ENCODE data around the gene DAP3. TPM values are rescaled to one million over a fixed set of nuclear protein-coding genes. Genes with fewer than 3 reads are reported as not detected.
A peak's percentile ranks its signal among the peaks of the same experiment; 100 is the strongest.

Gene DAP3
- total and polyA plus RNA-seq, 9 of the 15 experiments (the other 6 are each of a cell fraction or from before 2014, with no cell fraction given) = 155 to 484 (median 298) TPM

DNA sequence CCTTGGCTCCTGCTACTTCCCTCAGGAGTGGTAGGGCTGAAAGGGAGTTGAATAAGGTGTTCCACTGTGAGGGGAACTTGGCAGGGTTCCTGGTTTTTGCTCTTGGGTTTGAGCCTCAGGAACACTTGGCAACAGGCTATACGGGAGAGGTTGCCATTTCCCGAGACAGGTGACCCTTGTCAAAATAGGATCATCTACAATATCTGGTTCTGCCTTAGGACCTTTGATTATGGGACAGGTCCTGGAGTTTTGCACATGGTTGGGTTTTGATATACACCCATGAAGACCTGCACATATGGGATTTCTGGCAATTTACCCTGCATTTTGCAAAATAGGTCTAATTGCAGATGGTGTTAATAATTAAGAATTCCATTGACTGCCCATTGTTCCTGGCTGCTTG lies 31.4 kb upstream of the DAP3 start (continued):
- TF ChIP-seq, protein P1, sequence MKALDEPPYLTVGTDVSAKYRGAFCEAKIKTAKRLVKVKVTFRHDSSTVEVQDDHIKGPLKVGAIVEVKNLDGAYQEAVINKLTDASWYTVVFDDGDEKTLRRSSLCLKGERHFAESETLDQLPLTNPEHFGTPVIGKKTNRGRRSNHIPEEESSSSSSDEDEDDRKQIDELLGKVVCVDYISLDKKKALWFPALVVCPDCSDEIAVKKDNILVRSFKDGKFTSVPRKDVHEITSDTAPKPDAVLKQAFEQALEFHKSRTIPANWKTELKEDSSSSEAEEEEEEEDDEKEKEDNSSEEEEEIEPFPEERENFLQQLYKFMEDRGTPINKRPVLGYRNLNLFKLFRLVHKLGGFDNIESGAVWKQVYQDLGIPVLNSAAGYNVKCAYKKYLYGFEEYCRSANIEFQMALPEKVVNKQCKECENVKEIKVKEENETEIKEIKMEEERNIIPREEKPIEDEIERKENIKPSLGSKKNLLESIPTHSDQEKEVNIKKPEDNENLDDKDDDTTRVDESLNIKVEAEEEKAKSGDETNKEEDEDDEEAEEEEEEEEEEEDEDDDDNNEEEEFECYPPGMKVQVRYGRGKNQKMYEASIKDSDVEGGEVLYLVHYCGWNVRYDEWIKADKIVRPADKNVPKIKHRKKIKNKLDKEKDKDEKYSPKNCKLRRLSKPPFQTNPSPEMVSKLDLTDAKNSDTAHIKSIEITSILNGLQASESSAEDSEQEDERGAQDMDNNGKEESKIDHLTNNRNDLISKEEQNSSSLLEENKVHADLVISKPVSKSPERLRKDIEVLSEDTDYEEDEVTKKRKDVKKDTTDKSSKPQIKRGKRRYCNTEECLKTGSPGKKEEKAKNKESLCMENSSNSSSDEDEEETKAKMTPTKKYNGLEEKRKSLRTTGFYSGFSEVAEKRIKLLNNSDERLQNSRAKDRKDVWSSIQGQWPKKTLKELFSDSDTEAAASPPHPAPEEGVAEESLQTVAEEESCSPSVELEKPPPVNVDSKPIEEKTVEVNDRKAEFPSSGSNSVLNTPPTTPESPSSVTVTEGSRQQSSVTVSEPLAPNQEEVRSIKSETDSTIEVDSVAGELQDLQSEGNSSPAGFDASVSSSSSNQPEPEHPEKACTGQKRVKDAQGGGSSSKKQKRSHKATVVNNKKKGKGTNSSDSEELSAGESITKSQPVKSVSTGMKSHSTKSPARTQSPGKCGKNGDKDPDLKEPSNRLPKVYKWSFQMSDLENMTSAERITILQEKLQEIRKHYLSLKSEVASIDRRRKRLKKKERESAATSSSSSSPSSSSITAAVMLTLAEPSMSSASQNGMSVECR (CRISPR knock-in tag; IDR thresholded peaks at IDR 0.05) = no peak
- TF ChIP-seq BMI1 (IDR thresholded peaks at IDR 0.05; ENCODE audit: low read length) = no peak
- TF ChIP-seq PRPF4 (IDR thresholded peaks at IDR 0.05; ENCODE audit: insufficient read depth, low read depth, low read length, poor library complexity, severe bottlenecking) = no peak
- TF ChIP-seq NFIC (IDR thresholded peaks at IDR 0.05) = 0 out of 2 replicates have a peak, but pooled peaks have one; percentile 10
- TF ChIP-seq, protein P2, sequence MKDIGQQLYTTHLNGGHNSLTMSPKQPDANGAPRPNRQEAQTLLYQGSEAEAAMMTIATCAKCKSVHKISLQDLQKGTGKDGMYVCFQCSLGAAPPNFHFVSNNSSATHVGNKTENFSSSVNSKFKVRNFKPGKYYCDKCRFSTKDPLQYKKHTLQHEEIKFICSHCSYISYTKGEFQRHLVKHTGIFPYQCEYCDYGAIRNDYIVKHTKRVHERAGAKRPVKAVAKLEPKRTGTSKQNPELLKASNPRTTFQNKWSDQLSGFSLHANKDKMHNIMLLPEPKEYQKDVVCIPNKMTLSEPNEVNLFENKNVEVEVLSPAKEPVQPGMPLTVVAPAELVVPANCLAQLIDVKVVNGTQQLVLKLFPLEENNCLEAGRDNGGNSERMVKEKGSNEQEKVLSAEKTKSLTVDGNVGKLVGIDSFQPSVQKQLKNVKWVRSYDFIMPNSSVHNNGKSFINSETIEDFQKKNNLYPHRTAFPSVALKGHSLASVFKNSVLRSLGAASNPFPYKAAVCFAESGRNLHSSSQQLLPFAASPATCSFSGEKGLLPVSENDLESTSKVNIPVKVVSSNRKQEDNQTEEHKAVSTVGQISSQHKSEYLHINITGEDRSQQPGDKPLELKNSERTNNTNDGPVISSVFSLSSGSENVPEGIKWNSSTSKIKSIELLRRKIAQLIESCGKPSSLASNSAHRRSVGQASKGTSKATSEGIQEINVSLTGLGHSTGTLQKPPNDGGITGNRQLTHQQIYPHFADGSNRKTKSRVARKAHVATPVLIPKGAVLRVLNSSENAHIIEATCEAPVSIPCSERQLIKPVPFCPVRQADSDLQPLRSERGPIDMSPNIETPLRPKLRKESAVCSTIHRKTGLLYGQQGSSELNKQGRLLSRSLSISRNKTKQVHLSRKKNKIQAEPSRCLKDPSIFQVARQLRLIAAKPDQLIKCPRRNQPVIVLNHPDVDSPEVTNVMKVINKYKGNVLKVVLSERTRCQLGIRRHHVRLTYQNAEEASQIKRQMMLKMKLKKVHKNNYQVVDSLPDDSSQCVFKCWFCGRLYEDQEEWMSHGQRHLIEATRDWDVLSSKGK (CRISPR knock-in tag; IDR thresholded peaks at IDR 0.05) = no peak
- TF ChIP-seq RUNX1 (IDR thresholded peaks at IDR 0.05; ENCODE audit: low read depth) = no peak
- no peak for TF ChIP-seq ARID2 (IDR thresholded peaks at IDR 0.05)
- TF ChIP-seq FOSL1 (tag; conservative IDR thresholded peaks at IDR 0.05) = no peak
- TF ChIP-seq TAF15 (IDR thresholded peaks at IDR 0.05; ENCODE audit: low read depth, low read length) = no peak
- TF ChIP-seq ARNT (IDR thresholded peaks at IDR 0.05) = no peak
- TF ChIP-seq, protein P3, sequence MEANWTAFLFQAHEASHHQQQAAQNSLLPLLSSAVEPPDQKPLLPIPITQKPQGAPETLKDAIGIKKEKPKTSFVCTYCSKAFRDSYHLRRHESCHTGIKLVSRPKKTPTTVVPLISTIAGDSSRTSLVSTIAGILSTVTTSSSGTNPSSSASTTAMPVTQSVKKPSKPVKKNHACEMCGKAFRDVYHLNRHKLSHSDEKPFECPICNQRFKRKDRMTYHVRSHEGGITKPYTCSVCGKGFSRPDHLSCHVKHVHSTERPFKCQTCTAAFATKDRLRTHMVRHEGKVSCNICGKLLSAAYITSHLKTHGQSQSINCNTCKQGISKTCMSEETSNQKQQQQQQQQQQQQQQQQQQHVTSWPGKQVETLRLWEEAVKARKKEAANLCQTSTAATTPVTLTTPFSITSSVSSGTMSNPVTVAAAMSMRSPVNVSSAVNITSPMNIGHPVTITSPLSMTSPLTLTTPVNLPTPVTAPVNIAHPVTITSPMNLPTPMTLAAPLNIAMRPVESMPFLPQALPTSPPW (CRISPR knock-in tag; IDR thresholded peaks at IDR 0.05) = no peak
- TF ChIP-seq ETS2 (tag; IDR thresholded peaks at IDR 0.05; ENCODE audit: borderline replicate concordance, poor library complexity, severe bottlenecking) = no peak
- TF ChIP-seq TGIF2 (CRISPR knock-in tag; IDR thresholded peaks at IDR 0.05) = no peak
- TF ChIP-seq, protein P4, sequence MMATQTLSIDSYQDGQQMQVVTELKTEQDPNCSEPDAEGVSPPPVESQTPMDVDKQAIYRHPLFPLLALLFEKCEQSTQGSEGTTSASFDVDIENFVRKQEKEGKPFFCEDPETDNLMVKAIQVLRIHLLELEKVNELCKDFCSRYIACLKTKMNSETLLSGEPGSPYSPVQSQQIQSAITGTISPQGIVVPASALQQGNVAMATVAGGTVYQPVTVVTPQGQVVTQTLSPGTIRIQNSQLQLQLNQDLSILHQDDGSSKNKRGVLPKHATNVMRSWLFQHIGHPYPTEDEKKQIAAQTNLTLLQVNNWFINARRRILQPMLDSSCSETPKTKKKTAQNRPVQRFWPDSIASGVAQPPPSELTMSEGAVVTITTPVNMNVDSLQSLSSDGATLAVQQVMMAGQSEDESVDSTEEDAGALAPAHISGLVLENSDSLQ (IDR thresholded peaks at IDR 0.05) = no peak
- TF ChIP-seq SIX5 (IDR thresholded peaks at IDR 0.05; ENCODE audit: borderline replicate concordance in 1 of 2, insufficient read depth in 1 of 2, low read depth in 1 of 2, low read length in 2 of 2) = no peak
- TF ChIP-seq POLR2AphosphoS5 (IDR thresholded peaks at IDR 0.05; ENCODE audit: control insufficient read depth, insufficient read depth, low read depth, low read length) = peak; percentile 53; the same call in 1 of the 2 replicates
- TF ChIP-seq ZNF830 (CRISPR knock-in tag; IDR thresholded peaks at IDR 0.05) = no peak
- no peak for TF ChIP-seq ELF1 (tag; IDR thresholded peaks at IDR 0.05)
- peak; percentile 13 for TF ChIP-seq POLR2B (IDR thresholded peaks at IDR 0.05; ENCODE audit: low read depth, partially characterized antibody)
